Parathyroid adenoma (tissue), 2 donors: Measurements from ENCODE around the gene EXOC7.

Experiments
- H2AFZ ChIP-seq: fragments of 300-600 bp; sonication (generic); one replicate; pipeline ENCODE4 v1.7.0; 2017; ENCODE audit warnings: antibody characterized with exemption, mild to moderate bottlenecking
- H3K27ac ChIP-seq: fragments of 300-600 bp; sonication (generic); one replicate; pipeline ENCODE4 v1.7.0; 2017
- H3K27me3 ChIP-seq: fragments of 300-600 bp; sonication (generic); one replicate; pipeline ENCODE4 v1.7.0; 2017; ENCODE audit warnings: low read length; ENCODE audit not compliant: control insufficient read depth, insufficient read depth
- H3K36me3 ChIP-seq: fragments of 300-600 bp; sonication (generic); one replicate; pipeline ENCODE4 v1.7.0; 2017; ENCODE audit warnings: low read length; ENCODE audit not compliant: control insufficient read depth, insufficient read depth
- H3K4me1 ChIP-seq: fragments of 300-600 bp; sonication (generic); one replicate; pipeline ENCODE4 v1.7.0; 2017; ENCODE audit warnings: control low read depth
- H3K4me2 ChIP-seq: fragments of 300-600 bp; sonication (generic); one replicate; pipeline ENCODE4 v1.7.0; 2017; ENCODE audit warnings: low read length
- H3K4me3 ChIP-seq: fragments of 300-600 bp; sonication (generic); one replicate; pipeline ENCODE4 v1.7.0; 2017; ENCODE audit warnings: low read depth, low read length
- H3K79me2 ChIP-seq: fragments of 300-600 bp; sonication (generic); one replicate; pipeline ENCODE4 v1.7.0; 2017; ENCODE audit warnings: control low read depth
- H3K9ac ChIP-seq: fragments of 300-600 bp; sonication (generic); one replicate; pipeline ENCODE4 v1.7.0; 2017; ENCODE audit warnings: mild to moderate bottlenecking
- H3K9me3 ChIP-seq: fragments of 300-600 bp; sonication (generic); one replicate; pipeline ENCODE4 v1.7.0; 2017; ENCODE audit warnings: low read length; ENCODE audit not compliant: control insufficient read depth
- CTCF ChIP-seq: fragments of 300-600 bp; sonication (generic); IDR thresholded peaks from one replicate; pipeline ENCODE4 v1.7.0; 2017; ENCODE audit warnings: antibody characterized with exemption, mild to moderate bottlenecking
- donor health status: primary hyperparathyroidism.

Gene EXOC7

DNA sequence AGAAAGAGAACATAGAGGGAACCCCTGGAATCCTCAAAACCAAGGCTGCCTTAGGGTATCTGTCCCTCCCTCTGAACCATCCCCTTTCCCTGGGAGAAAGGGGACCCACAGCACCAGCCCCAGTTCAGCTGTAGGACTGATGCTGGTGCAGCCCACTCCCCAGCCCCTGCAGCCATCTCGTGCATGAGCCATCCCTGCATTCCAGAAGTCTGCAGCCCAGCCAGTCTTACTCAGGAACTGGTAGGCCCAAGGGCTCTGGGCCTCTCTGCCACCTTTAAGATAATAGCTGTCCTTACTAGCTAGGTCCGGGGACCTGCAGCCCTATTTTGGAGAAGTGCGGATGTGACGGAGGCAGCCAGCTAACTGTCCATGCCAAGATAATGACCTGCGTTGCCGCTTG lies 70.4 kb downstream of the EXOC7 start:
- Histone ChIP-seq H3K36me3 (no peaks in the 10 kb centered on the region), H3K4me1 (peaks cover 8% of the 10 kb centered on the region), H3K9ac (no peak overlapping the region), H3K79me2 (no peaks in the 10 kb centered on the region), H3K4me3 (no peak overlapping the region), H3K27ac (no peak overlapping the region), H3K4me2 (no peak overlapping the region), H3K27me3 (no peaks in the 10 kb centered on the region), H3K9me3 (no peaks in the 10 kb centered on the region), H2AFZ (no peak overlapping the region)
- TF ChIP-seq CTCF: no peak

DNA sequence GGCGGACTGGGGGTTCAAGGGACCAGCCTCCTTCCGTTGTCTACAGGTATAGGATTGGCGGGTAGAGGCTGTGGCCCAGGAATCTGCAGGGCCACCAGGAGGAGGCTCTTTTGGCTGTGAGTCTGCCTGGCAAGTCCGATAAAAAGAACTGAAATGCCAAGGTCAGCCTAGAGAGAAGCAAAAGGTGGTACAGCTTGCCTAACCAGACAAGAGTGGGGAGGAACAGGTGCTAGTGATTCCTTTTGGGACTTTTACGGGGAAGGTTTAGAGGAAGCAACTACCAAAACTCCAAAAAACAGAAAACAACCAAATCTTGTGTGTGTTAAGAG lies 70.8 kb downstream of the EXOC7 start:
- Histone ChIP-seq H3K36me3 (no peaks in the 10 kb centered on the region), H3K79me2 (no peaks in the 10 kb centered on the region), H3K9me3 (no peaks in the 10 kb centered on the region), H3K4me3 (no peak overlapping the region), H3K9ac (no peak overlapping the region), H3K4me1 (peaks cover 11% of the 10 kb centered on the region), H3K4me2 (no peak overlapping the region), H2AFZ (peak overlapping the region; percentile 87), H3K27me3 (no peaks in the 10 kb centered on the region), H3K27ac (no peak overlapping the region)
- TF ChIP-seq CTCF: no peak

DNA sequence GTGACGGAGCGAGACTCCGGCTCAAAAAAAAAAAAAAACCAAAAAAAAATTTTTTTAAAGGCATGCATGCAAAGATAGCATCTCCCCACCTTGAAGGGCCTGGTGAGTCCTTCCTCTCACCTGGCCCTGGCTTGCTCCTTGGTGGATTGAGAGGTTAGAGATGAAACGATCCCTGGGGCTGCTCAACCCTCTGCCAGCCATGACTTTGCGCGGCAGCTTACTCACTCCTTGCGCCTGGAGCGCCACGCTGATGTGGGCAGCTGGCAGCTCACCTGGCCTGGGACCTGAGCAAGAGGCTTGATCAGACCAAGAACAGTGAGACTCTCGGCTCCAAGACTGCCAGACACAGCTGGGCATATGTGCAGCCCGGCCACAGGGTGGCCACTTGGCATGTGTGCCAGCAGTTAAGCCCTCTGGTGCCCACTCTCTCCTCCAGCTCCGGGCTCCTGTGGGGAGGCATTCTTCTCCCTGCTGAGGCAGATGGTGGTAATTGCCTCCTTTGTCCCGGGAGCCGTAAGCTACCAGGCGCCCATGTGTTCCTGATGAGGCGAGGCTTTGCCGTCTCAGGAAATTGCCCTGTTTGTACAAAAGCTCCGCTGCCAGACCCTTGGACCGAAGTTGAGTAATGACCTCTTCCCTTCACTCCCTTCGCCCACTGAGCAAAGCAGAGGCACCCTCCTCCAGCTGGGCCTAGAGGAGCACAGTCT lies 71.4 kb downstream of the EXOC7 start:
- peak overlapping the region; percentile 39 for H3K27ac ChIP-seq
- peak overlapping the region; percentile 87 for H2AFZ ChIP-seq
- peaks cover 15% of the 10 kb centered on the region for H3K4me1 ChIP-seq
- peak; percentile 27 for TF ChIP-seq CTCF
- no peaks in the 10 kb centered on the region for H3K79me2 ChIP-seq
- no peak overlapping the region for H3K4me3 ChIP-seq
- H3K36me3 ChIP-seq: no peaks in the 10 kb centered on the region
- H3K9ac ChIP-seq: no peak overlapping the region
- H3K4me2 ChIP-seq: no peak overlapping the region
- H3K9me3 ChIP-seq: no peaks in the 10 kb centered on the region
- H3K27me3 ChIP-seq: no peaks in the 10 kb centered on the region
